ENCODE results near the gene DNAH3. TPM values are rescaled to one million over a fixed set of nuclear protein-coding genes. Genes with fewer than 3 reads are reported as not detected.
"Not testable (repeated sequence)": the region's sequence is repeated elsewhere in the genome, so short reads cannot be mapped to it uniquely, and the experiment has no call there.

Gene DNAH3
- total RNA-seq (2022): 0.21 and 0.64 TPM in 2 replicates
- percentile 13 among the genes with signal in this experiment for Bru-seq, nascent RNA
- percentile 14 among the genes with signal in this experiment for BruChase-seq, experiment 1, labeled RNA remaining after a 6-hour chase
- percentile 11 among the genes with signal in this experiment for BruChase-seq, experiment 2, labeled RNA remaining after a 2-hour chase
- long read RNA-seq, partial matches to known transcripts: 1 of 2 reads
- long read RNA-seq, other reads (novel, unspliced or antisense): 1 of 2 reads

GRCh38 chr16:21150375-21151001 lies at the start of gene DNAH3:
Gene DNAH3, minus strand, starts transcription at chr16:21150846. Its CDS starts 527 bp downstream, at chr16:21150319.
- Mint-ChIP-seq H3K27me3 (ENCODE audit: unreplicated experiment) (peaks cover 27% of the 10 kb centered on the region), H3K36me3 (ENCODE audit: insufficient read depth, unreplicated experiment) (no peaks in the 10 kb centered on the region), H3K27ac (ENCODE audit: unreplicated experiment) (no peak within 1 kb of the TSS), H3K4me1 (ENCODE audit: low read depth, unreplicated experiment) (peaks cover 10% of the 10 kb centered on the region), H3K9me3 (ENCODE audit: low read depth, unreplicated experiment) (no peaks in the 10 kb centered on the region), H3K4me3 (ENCODE audit: low read depth, unreplicated experiment) (peak within 1 kb of the TSS; percentile 31)
- intact Hi-C loops (cut with micrococcal nuclease; ENCODE audit: unreplicated experiment): no loop called here
- CTCF ChIA-PET: no interaction called here
- no TSS peak for BruUV-seq (replicated peaks)
- no peak for TF ChIP-seq CTCF (IDR thresholded peaks at IDR 0.05; ENCODE audit: unreplicated experiment)
- peak; percentile 54 for DNase-seq

GRCh38 chr16:21199607-21200218 lies 49.1 kb upstream of the DNAH3 start:
- Mint-ChIP-seq H3K27ac (ENCODE audit: unreplicated experiment) (no peak overlapping the region), H3K36me3 (ENCODE audit: insufficient read depth, unreplicated experiment) (no peaks in the 10 kb centered on the region), H3K9me3 (ENCODE audit: low read depth, unreplicated experiment) (no peaks in the 10 kb centered on the region), H3K4me1 (ENCODE audit: low read depth, unreplicated experiment) (peaks cover 15% of the 10 kb centered on the region), H3K4me3 (ENCODE audit: low read depth, unreplicated experiment) (no peak overlapping the region), H3K27me3 (ENCODE audit: unreplicated experiment) (no peaks in the 10 kb centered on the region)
- no peak for DNase-seq
- CTCF ChIA-PET: interaction anchor here (0.5 to 1.8 kb wide), 5 partner anchors 11 to 1083 kb away, joined by 3 to 8 read pairs (median 5); no protein-coding TSS in a partner anchor
- intact Hi-C loops (cut with micrococcal nuclease; ENCODE audit: unreplicated experiment): no loop called here
- TF ChIP-seq CTCF (IDR thresholded peaks at IDR 0.05; ENCODE audit: unreplicated experiment): no peak
- BruUV-seq (replicated peaks): no TSS peak

GRCh38 chr16:21197621-21198020 lies 47.0 kb upstream of the DNAH3 start:
- H3K4me3 Mint-ChIP-seq (ENCODE audit: low read depth, unreplicated experiment): no peak overlapping the region
- TF ChIP-seq CTCF (IDR thresholded peaks at IDR 0.05; ENCODE audit: unreplicated experiment): no peak
- no peak for DNase-seq
- H3K9me3 Mint-ChIP-seq (ENCODE audit: low read depth, unreplicated experiment): no peaks in the 10 kb centered on the region
- no TSS peak for BruUV-seq (replicated peaks)
- intact Hi-C loops (cut with micrococcal nuclease; ENCODE audit: unreplicated experiment): no loop called here
- no peak overlapping the region for H3K27ac Mint-ChIP-seq (ENCODE audit: unreplicated experiment)
- H3K4me1 Mint-ChIP-seq (ENCODE audit: low read depth, unreplicated experiment): peaks cover 15% of the 10 kb centered on the region
- H3K27me3 Mint-ChIP-seq (ENCODE audit: unreplicated experiment): peaks cover 3% of the 10 kb centered on the region
- CTCF ChIA-PET: no interaction called here
- H3K36me3 Mint-ChIP-seq (ENCODE audit: insufficient read depth, unreplicated experiment): no peaks in the 10 kb centered on the region

GRCh38 chr16:21197112-21197511 lies 46.5 kb upstream of the DNAH3 start:
- H3K27me3 Mint-ChIP-seq (ENCODE audit: unreplicated experiment): peaks cover 8% of the 10 kb centered on the region
- CTCF ChIA-PET: interaction anchor here (0.5 kb wide), 1 partner anchor 1148 kb away, joined by 5 read pairs; no protein-coding TSS in a partner anchor
- H3K4me1 Mint-ChIP-seq (ENCODE audit: low read depth, unreplicated experiment): peaks cover 15% of the 10 kb centered on the region
- H3K4me3 Mint-ChIP-seq (ENCODE audit: low read depth, unreplicated experiment): no peak overlapping the region
- H3K27ac Mint-ChIP-seq (ENCODE audit: unreplicated experiment): no peak overlapping the region
- TF ChIP-seq CTCF (IDR thresholded peaks at IDR 0.05; ENCODE audit: unreplicated experiment): no peak
- H3K9me3 Mint-ChIP-seq (ENCODE audit: low read depth, unreplicated experiment): no peaks in the 10 kb centered on the region
- no peaks in the 10 kb centered on the region for H3K36me3 Mint-ChIP-seq (ENCODE audit: insufficient read depth, unreplicated experiment)
- DNase-seq: no peak
- BruUV-seq (replicated peaks): no TSS peak
- intact Hi-C loops (cut with micrococcal nuclease; ENCODE audit: unreplicated experiment): no loop called here

- Mint-ChIP-seq H3K4me1 (ENCODE audit: low read depth, unreplicated experiment) (peaks cover 14% of the 10 kb centered on the region), H3K27me3 (ENCODE audit: unreplicated experiment) (peaks cover 15% of the 10 kb centered on the region)
- intact Hi-C loops (cut with micrococcal nuclease; ENCODE audit: unreplicated experiment); BruUV-seq (replicated peaks); H3K27ac Mint-ChIP-seq (ENCODE audit: unreplicated experiment); H3K9me3 Mint-ChIP-seq (ENCODE audit: low read depth, unreplicated experiment); DNase-seq; H3K36me3 Mint-ChIP-seq (ENCODE audit: insufficient read depth, unreplicated experiment); H3K4me3 Mint-ChIP-seq (ENCODE audit: low read depth, unreplicated experiment): not testable (repeated sequence)
- CTCF ChIA-PET: interaction anchor here (0.7 to 1.1 kb wide), 3 partner anchors 24 to 66 kb away, joined by 3 read pairs; partner anchors contain the start of gene LDAF1
Measured at GRCh38 chr16:21195330-21195729, 44.7 kb upstream of the DNAH3 start.
